ENCODE data around the gene SLC6A17.

SLC6A17 gene

DNA sequence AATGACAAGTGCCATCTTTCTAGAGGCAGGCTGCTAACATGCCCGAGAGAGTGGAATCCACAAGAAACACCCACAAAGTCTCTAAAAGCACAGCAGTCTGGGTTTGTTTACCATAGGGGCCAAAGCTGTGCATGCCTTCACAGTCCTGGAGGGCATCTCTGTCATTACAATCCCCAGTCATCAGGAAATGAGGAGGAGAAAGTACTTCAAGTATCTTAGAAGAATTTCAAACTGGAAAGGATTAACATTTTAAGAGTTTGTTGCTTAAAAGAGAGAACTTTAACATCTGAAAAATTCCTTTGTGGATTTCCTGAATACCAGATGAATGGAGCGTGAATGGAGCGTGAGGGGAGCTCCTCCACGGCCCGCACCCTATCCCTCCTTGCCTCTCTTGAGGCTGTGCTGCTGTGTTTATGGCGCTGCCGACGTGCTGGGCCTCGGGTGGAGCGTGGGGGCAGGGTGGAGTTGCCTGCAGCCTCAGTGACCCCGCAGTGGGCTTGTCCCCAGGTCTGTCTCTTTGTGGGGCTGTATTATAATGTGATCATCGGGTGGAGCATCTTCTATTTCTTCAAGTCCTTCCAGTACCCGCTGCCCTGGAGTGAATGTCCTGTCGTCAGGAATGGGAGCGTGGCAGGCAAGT is 23.3 kb downstream of the SLC6A17 start:
- ChIA-PET POLR2A (no interaction called here), CTCF (interaction anchor here (0.9 to 1.8 kb wide), 5 partner anchors 15 to 322 kb away, joined by 3 to 5 read pairs (median 3); no protein-coding TSS in a partner anchor)
- no peak for DNase-seq (ENCODE audit: extremely low spot score)
- TF ChIP-seq, protein P1, sequence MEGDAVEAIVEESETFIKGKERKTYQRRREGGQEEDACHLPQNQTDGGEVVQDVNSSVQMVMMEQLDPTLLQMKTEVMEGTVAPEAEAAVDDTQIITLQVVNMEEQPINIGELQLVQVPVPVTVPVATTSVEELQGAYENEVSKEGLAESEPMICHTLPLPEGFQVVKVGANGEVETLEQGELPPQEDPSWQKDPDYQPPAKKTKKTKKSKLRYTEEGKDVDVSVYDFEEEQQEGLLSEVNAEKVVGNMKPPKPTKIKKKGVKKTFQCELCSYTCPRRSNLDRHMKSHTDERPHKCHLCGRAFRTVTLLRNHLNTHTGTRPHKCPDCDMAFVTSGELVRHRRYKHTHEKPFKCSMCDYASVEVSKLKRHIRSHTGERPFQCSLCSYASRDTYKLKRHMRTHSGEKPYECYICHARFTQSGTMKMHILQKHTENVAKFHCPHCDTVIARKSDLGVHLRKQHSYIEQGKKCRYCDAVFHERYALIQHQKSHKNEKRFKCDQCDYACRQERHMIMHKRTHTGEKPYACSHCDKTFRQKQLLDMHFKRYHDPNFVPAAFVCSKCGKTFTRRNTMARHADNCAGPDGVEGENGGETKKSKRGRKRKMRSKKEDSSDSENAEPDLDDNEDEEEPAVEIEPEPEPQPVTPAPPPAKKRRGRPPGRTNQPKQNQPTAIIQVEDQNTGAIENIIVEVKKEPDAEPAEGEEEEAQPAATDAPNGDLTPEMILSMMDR (IDR thresholded peaks at IDR 0.05; ENCODE audit: control extremely low read depth, extremely low read depth, low read depth, missing control alignments) = no peak

DNA sequence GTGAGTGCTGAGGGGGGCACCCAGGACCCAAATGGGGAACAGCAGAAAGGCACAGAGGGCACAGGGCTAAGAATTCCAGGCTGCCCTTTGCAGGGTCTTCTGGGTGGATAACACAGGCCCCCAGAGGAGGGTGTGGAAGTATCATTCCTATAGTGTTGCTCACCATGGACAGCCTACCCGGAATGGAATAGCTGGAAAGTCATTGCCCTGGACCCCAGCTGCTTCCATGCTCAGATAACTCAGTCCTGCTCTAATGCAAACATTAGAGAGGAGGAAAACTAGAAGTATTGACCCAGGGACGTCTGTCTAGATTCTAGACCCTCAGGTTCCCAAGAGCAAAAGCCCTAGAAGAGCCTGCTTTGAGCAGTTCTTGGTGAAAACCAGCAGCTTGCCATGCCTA is 24.7 kb downstream of the SLC6A17 start:
- TF ChIP-seq, protein P1 (IDR thresholded peaks at IDR 0.05; ENCODE audit: control extremely low read depth, extremely low read depth, low read depth, missing control alignments) = no peak
- POLR2A ChIA-PET = no interaction called here
- DNase-seq (ENCODE audit: extremely low spot score) = no peak
- CTCF ChIA-PET = interaction anchor here (1.3 to 2.1 kb wide), 5 partner anchors 9 to 321 kb away, joined by 3 to 9 read pairs (median 4); no protein-coding TSS in a partner anchor

DNA sequence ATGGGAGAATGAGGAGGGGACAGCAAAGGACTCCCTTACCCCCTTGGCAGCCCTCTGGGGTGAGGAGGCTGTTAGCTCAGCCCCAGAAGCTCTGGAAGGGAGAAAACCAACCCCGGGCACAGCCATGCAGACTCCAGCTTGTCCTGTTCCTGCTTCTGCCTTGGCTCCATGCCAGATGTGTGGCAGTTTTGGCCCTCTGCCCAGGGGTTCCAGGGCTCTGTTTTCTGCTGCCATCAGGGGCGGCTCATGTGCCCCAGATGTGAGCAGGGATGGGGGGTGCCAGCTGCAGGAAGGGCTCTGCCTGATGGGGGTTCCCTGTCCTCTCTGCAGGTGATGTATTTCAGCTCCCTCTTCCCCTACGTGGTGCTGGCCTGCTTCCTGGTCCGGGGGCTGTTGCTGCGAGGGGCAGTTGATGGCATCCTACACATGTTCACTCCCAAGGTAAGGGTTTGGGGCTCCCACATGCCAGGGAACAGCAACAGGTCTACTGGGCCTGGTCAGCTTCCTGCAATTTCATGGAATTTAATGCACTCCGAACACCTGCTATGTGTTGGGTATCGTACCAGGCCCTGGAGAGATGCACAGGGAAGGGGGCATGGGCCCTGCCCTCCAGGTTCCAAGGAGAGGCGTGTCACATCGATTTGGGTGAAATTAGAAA is 26.1 kb downstream of the SLC6A17 start:
- ChIA-PET POLR2A (no interaction called here), CTCF (interaction anchor here (0.7 to 2.1 kb wide), 6 partner anchors 15 to 284 kb away, joined by 3 to 6 read pairs (median 3); no protein-coding TSS in a partner anchor)
- TF ChIP-seq, protein P1 (IDR thresholded peaks at IDR 0.05; ENCODE audit: control extremely low read depth, extremely low read depth, low read depth, missing control alignments) = no peak
- DNase-seq (ENCODE audit: extremely low spot score) = no peak

DNA sequence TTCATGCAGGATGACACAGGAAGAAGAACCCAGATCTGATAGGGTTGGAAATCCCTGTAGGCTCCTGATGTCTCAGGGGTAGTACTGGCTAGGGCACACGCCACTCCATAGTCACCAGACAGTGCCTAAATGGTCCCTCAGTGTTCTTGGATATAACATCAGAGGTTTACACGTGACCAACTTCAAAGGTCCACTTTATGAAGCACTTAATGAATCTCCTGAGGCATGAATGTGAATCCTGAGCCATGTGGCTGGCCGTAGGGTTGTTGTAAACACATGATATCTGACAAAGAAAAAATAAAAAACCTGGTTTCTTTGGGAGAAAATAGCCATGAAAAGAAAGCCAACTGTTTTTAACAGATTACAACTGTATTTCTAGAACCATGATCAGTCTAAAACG is 27.5 kb downstream of the SLC6A17 start:
- DNase-seq (ENCODE audit: extremely low spot score) = no peak
- CTCF ChIA-PET = interaction anchor here (1.1 to 1.4 kb wide), 4 partner anchors 14 to 318 kb away, joined by 3 to 5 read pairs (median 4); no protein-coding TSS in a partner anchor
- TF ChIP-seq, protein P1 (IDR thresholded peaks at IDR 0.05; ENCODE audit: control extremely low read depth, extremely low read depth, low read depth, missing control alignments) = no peak
- POLR2A ChIA-PET = no interaction called here

DNA sequence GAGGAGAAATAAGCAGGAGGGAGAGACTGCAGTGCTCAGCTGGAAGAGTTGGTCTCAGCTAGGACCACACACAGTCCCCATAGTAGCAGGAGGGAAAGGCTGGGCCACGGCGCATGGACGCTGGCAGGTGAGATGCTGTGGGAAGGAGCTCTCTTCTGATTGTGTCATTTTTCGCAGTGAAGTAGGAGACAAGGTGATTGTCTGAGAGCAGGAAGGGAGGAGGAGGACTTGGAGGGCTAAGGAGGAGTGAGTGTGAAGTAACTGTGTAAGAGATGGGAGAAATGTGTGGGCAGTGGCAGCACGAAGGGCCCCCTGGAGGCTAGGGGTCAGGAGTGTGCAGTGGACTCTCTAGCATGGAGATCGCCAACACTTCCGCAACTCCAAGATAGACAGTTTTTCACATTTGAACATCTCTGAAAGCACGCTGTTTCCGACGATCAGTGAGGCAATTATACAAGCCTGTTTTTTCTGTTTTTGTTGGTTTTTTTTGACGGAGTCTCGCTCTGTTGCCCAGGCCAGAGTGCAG is 33.4 kb downstream of the SLC6A17 start:
- ChIA-PET CTCF (interaction anchor here (1.5 kb wide), 1 partner anchor 16 kb away, joined by 3 read pairs; no protein-coding TSS in a partner anchor), POLR2A (no interaction called here)
- TF ChIP-seq, protein P1 (IDR thresholded peaks at IDR 0.05; ENCODE audit: control extremely low read depth, extremely low read depth, low read depth, missing control alignments) = no peak
- DNase-seq (ENCODE audit: extremely low spot score) = no peak

DNA sequence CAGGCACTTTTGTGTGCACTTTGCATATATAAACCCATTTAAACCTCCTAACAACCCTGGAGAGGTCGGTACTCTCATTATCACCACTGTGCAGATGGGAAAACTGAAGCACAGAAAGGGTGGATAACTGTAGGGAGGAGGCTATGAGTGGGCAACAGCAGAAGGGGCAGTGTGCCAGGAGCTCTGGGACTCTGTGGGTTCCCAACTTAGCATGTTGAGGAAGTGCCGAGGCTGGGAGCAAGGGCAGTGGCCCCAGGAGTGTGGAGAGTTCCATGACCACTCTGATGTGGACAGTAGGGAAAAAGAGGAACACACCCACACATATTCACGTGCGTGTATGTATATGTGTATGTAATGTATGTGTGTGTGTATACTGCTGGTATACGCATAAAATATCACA is 34.2 kb downstream of the SLC6A17 start:
- DNase-seq (ENCODE audit: extremely low spot score) = no peak
- POLR2A ChIA-PET = no interaction called here
- CTCF ChIA-PET = interaction anchor here (0.9 to 5.5 kb wide), 4 partner anchors 13 to 79 kb away, joined by 3 to 26 read pairs (median 4); no protein-coding TSS in a partner anchor
- TF ChIP-seq, protein P1 (IDR thresholded peaks at IDR 0.05; ENCODE audit: control extremely low read depth, extremely low read depth, low read depth, missing control alignments) = no peak

Measured in GM10248 (cell line).